GM19438 (cell line): ENCODE measurements around the gene TGFA.

Experiments
- ATAC-seq: cut with Tn5 transposase; IDR thresholded peaks from one replicate; pipeline ENCODE4 v1.9.1; 2021; ENCODE audit warnings: low read depth; ENCODE audit not compliant: unreplicated experiment

The TGFA gene

DNA sequence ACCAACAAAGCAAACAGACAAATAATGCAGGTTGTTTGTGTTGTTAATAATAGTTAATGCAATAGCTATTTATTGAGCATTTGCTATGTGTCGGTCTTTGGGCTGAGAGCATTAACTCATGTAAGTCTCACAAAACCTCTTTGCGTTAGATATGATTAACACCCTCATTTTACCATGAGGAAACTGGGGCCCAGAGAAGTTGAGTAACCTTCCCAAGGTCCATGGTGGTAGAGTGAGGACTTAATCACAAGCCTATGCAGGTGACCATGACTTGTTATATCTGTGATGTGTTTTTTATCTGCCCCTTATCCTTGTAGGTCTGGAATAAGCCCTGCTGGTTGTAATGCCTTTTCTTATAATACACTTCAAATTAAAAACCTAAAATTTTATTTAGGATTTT is 127.3 kb downstream of the TGFA start:
- ATAC-seq, result no peak

DNA sequence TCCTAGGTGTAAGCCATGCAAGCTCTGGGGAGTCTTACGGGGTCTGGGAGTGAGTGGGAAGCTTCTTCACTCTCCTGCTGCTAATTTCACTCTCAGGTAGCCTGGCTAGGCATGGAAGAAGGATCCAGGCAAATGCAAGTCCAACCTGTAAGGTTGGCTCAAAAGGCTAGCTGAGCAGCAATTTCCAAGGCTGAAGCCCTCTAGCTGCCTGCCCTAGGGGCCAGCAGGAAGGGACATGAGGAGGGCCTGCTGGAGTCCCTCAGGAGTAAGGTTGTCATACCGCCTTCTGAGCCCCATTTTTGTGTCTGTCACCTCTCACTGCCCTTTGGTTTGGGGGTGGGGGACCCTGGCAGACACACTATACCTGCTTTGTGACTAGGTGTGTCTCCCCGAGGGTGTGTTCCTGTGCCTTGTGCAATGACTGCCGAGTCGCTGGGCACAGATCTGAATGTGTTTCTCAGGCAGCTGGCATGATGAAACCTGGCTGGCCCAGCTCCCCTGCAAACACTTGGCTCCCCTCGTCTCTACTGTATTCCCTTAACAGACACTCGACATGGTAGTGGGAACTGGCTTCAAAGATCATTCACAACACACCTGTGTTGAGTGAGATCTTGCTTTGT is 127.8 kb downstream of the TGFA start:
- ATAC-seq, result no peak

DNA sequence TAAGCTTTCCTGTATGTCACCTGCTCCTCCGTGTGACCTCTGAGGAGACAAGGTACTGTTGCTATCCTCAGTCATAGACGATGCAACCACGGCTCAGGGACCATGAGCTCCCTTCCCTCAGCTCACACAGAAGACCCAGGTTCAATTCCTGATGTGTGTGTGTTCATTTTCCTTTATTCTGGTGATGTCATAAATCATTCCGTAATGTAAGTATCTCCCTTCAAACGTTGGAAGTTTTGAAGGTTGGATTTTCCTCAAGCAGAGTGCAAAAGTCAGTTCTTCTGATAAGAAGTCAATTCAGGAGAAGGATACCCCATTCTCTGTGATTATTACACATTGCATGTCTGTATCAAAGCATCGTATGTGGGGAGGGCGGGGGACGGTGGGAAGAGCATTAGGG is 132.9 kb downstream of the TGFA start:
- ATAC-seq, result no peak

DNA sequence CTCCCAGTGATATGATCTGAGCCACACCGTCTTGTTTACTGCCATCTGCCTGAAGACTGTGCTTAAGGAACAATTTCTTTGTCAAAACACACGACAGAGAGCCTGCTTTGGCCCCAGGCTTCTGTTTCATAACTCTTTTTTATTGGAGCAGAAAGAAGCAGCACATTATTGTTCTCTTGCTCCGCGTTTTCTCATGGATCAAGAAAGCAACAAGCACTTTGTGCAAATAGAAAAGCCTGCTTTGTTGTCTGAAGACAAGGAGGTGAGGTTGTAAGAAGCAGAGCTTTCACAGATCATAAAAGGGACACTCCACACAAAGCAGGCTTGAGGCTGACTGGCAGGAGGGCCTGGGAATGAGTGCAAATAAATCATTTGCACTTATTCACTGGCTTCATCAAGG is 133.5 kb downstream of the TGFA start:
- no peak for ATAC-seq

DNA sequence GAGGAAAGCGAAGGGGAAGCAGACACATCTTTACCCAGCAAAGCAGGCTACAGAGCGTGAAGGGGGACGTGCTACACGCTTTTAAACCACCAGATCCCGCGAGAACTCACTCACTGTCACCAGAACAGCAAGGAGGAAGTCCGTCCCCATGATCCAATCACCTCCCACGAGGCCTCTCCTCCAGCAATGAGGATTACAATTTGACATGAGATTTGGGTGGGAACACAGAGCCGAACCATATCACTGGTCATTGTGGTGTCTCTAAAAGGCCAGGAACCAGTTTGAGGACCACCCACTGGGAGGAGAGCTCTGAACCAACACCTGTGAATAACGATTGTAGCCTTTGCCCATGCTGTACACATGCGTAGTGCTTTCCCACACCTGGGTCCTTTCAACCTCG is 135.1 kb downstream of the TGFA start:
- ATAC-seq, result no peak

DNA sequence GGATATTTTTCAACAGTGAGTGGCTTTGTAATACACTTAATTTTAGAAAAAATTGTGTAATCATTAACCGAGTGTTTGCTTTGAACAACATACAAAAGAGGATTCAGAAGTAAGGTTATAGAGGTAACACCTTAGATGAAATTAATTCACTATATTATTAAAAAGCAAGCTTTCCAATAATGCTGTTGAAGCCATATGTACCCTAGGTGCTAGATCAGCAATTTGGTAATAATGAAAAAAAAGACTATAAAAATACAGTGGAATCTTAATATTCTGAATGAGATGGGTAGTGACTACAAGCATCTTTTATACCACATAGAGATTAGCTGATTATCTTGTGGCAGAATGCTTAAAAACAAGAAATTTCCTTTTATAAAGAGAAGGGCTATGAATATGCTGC is 136.6 kb downstream of the TGFA start:
- ATAC-seq, result no peak

DNA sequence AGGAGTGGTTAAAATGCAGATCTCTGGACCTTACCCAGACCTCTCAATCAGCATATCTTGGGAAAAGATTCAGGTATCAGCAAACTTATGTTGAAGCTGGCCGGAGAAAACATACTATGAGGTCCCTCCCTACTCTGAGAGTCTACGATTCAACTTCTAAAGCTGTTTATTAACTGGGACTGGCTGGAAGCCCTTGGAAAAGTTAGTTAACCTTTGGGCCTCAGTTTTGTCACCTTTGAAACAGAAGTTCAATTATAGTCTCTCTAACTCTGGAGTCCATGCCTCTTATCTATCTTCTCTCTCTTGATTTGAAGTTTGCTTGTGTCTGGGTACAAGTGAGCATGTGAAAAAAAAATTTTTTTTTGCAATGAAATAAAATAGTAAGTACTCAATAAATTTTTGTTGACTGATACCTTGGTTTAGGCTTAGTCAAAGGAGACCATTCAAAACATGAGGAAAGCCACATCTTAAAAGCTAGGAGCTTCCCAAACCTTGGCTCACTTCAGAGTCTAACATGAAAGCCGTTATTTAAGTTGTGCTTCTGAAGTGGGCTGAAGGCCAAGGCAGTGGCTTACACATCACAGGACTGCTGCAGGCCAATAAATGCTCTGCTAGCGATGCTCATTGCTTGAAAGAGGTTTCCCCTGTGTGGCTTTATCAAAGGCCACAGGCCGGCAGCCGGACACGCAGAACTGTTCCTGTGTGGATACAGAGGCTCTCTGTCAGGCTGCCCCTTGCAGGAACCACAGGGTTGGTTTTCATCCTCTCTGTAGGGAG is 141.1 kb downstream of the TGFA start:
- no peak for ATAC-seq

DNA sequence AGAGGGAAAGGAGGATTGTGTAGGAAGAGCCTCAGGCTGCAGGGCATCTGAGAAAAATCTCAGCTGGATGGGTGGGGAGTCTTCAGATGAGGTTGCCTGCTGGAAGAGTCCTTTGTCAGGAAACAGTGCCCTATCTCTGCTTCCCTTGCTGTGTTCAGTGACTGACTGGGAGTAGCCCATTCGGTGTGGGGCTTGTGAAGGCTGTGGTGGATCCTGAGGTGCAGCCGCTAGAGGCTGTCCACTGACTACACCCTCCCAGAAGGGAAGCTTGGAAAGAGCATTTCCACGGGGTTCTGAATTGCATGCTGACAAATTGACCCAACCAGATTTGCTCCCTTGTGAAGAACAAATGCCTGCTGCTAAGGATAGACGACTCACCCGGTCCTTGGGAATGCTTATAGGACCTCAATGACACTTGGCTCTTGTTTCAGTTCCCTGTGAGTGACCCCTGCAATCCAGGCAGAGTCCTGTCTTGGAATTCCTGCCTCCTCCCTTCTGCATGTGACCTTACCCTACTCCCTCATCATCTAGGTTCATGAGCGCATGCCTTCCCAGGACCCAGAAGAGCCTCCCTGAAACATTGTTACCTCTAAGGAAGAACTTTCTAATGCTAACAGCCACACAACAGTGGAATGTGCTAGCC is 142.0 kb downstream of the TGFA start:
- ATAC-seq, result no peak

DNA sequence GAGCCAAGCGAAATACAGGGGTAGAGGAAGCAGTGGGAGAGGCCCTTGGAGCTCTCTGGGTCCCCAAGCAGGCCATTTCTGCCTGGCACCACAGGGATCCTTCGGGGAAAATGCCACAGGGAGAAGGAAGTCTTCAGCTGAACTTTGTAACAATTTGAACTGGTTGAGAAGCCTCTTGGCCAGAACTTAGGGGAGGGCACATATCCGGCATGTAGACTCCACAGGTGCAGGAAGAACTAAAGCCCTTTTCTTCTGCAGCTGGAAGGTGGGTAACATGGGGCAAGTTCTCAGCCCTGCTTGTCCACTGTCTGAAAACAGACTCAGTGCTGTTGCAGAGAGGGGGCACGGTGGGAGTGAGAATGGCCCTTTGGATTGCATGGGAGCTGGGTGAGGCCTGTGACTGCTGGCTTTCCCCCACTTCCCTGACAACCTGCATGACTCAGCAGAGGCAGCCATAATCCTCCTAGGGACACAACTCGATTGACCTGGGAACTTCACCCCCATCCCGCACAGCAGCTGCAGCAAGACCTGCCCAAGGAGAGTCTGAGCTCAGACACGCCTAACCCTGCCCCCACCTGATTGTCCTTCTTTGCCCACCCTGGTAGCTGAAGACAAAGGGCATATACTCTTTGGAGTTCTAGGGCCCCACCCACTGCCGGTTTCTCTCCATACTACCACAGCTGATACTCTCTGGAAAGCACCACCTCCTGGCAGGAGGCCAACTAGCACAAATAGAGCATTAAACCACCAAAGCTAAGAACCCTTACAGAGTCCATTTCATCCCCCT is 150.2 kb downstream of the TGFA start:
- ATAC-seq, result no peak

DNA sequence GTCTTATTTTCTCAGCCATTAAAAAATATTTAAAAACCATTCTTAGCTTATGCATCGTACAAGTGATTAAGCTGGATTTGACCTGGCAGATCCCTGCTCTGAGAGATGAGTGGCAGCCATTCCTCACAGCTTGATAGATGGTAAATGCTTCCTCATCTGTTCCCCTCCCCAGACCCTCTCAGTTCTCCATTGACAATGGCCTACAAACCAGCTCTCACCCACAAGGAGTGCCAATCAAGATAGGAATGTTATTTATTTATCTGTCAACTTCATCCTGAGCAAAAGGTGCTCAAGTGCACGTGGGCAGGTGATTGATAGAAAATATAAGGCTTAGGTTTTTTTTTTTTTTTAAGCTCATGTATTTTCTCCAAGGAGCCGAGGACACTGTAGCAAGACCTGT is 153.1 kb downstream of the TGFA start:
- no peak for ATAC-seq

DNA sequence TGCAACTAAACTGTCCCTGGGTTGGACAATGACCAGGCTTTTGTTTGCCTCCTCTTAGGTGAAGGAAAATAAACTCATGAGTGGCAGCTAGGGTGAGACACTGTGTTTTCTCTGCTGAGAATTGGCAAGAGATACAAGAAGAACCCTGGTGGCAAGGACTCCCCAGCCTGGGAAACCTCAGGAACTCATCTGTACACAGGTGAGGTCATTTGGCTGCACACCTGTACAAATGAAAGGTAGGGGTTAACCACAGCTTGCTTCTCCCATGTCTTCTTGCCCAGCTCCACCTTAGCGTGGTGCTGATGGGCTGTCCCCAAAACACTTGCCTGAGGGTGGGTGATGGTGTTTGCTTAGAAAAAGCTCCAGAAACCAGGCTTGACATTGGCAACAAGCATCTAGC is 154.6 kb downstream of the TGFA start:
- ATAC-seq, result no peak
